Mesendoderm (in vitro differentiated cells): ENCODE results near the gene TMEM109.

Experiments
- DNase-seq: peaks from one replicate; pipeline ENCODE4 v3.0.0; 2013
- H2AK5ac ChIP-seq: 2 replicates; pipeline ENCODE4 v1.6.1; 2013; ENCODE audit warnings: low read length, inconsistent platforms
- H2BK120ac ChIP-seq: 2 replicates; pipeline ENCODE4 v1.6.1; 2013; ENCODE audit warnings: low read depth, mild to moderate bottlenecking, low read length, moderate library complexity, mixed read lengths
- H2BK15ac ChIP-seq: replicated peaks from 2 replicates; pipeline ENCODE4 v1.6.1; 2013; ENCODE audit warnings: low read depth, mild to moderate bottlenecking, moderate library complexity
- H2BK5ac ChIP-seq: 2 replicates; pipeline ENCODE4 v1.6.1; 2013; ENCODE audit warnings: low read length, inconsistent platforms
- H3K18ac ChIP-seq: 2 replicates; pipeline ENCODE4 v1.6.1; 2013; ENCODE audit warnings: mild to moderate bottlenecking, low read length, mixed read lengths
- H3K23ac ChIP-seq: one replicate; pipeline ENCODE4 v1.6.1; 2013; ENCODE audit warnings: low read length
- H3K27ac ChIP-seq: 2 replicates; pipeline ENCODE4 v1.5.1; 2013; ENCODE audit warnings: low read depth, mild to moderate bottlenecking, inconsistent platforms, low read length, moderate library complexity
- H3K27me3 ChIP-seq: 2 replicates; pipeline ENCODE4 v1.6.1; 2013; ENCODE audit warnings: low read length, control low read depth, mild to moderate bottlenecking, inconsistent platforms; ENCODE audit not compliant: insufficient read depth, poor library complexity
- H3K36me3 ChIP-seq: 2 replicates; pipeline ENCODE4 v1.6.1; 2013; ENCODE audit warnings: low read length, inconsistent platforms; ENCODE audit not compliant: control insufficient read depth, insufficient read depth
- H3K4ac ChIP-seq: one replicate; pipeline ENCODE4 v1.6.1; 2013; ENCODE audit warnings: low read depth, mild to moderate bottlenecking, low read length, moderate library complexity
- H3K4me1 ChIP-seq: 2 replicates; pipeline ENCODE4 v1.6.1; 2013; ENCODE audit warnings: low read depth, low read length, inconsistent platforms; ENCODE audit not compliant: control insufficient read depth
- H3K4me2 ChIP-seq: 2 replicates; pipeline ENCODE4 v1.6.1; 2013; ENCODE audit warnings: low read length
- H3K4me3 ChIP-seq: 2 replicates; pipeline ENCODE4 v1.5.1; 2013; ENCODE audit warnings: mild to moderate bottlenecking, low read length
- H3K56ac ChIP-seq: one replicate; pipeline ENCODE4 v1.6.1; 2013; ENCODE audit warnings: low read length
- H3K79me1 ChIP-seq: 2 replicates; pipeline ENCODE4 v1.6.1; 2013; ENCODE audit warnings: low read length, inconsistent platforms
- H3K79me2 ChIP-seq: 2 replicates; pipeline ENCODE4 v1.6.1; 2013; ENCODE audit warnings: mild to moderate bottlenecking, low read length; ENCODE audit not compliant: control insufficient read depth, insufficient read depth
- H3K9ac ChIP-seq: 2 replicates; pipeline ENCODE4 v1.6.1; 2013; ENCODE audit warnings: low read length, inconsistent platforms
- H4K5ac ChIP-seq: one replicate; pipeline ENCODE4 v1.6.1; 2013; ENCODE audit warnings: low read length
- H4K8ac ChIP-seq: one replicate; pipeline ENCODE4 v1.6.1; 2013; ENCODE audit warnings: low read depth, mild to moderate bottlenecking, control low read depth, low read length, moderate library complexity
- WGBS: extraction: QIAGEN DNeasy Blood & Tissue Kit; methylation state at CpG from one replicate; pipeline ENCODE4 v1.1.7; 2013; ENCODE audit warnings: low lambda C conversion rate, missing lambda C conversion rate; ENCODE audit not compliant: insufficient coverage; ENCODE audit errors: extremely low coverage; 5-methylcytosine and 5-hydroxymethylcytosine counted together

The TMEM109 gene

DNA sequence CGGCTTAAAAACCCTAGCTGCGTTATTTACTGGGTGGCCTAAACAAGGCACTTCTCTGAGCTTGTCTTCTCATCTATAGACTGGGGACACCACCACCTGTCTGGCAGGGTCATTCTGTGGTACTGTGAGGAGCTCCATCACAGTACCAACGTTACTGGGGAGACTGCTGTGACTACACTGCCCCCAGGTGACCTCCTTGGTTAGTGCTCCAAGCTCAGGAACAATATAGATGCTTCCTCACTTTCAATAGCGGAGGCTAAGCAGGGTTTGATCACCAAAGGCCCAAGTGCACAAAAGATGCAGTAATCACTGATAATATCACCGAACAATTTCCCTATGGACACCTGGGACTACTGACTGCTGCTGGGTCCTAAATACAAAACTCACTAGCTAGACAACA, 26.4 kb upstream of the TMEM109 start:
- Histone ChIP-seq H3K4me1 (no peaks in the 10 kb centered on the region), H3K27me3 (no peaks in the 10 kb centered on the region), H4K5ac (no peak overlapping the region), H3K79me1 (no peaks in the 10 kb centered on the region), H3K4ac (no peak overlapping the region), H3K79me2 (no peaks in the 10 kb centered on the region), H3K4me3 (no peak overlapping the region), H3K23ac (no peak overlapping the region), H3K9ac (no peak overlapping the region), H2BK5ac (no peak overlapping the region), H3K27ac (no peak overlapping the region), H3K56ac (no peak overlapping the region), H3K18ac (no peak overlapping the region), H3K36me3 (peaks cover 1% of the 10 kb centered on the region), H2BK15ac (no peak overlapping the region), H3K4me2 (no peak overlapping the region), H4K8ac (no peak overlapping the region), H2BK120ac (no peak overlapping the region), H2AK5ac (no peak overlapping the region)
- no CpG with 5 or more reads among the region's 5 CpGs for WGBS
- peak; percentile 72 for DNase-seq

DNA sequence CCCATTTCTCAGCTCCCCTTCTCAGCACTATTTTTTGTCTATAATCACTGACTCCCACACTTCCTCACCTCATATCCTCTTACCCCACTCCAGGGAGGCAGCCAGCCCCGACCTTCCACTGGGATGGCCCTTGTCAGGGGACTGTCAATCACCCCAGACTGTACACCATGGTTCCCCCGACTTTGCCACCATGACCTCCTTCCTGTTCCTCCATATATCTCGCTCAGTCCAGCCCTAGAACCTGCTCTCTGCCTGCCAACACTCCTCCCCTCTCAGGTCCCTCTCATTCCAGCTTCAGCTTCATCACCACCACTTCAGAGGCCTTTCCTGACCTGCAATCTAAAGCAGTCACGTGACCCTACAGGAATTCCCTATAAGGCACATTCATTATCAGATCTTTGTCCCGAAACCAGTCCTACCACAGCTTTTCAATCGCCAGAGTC, 24.1 kb upstream of the TMEM109 start:
- WGBS, result no CpG with 5 or more reads among the region's 6 CpGs
- Histone ChIP-seq H3K36me3 (peaks cover 2% of the 10 kb centered on the region), H3K27me3 (no peaks in the 10 kb centered on the region)

GRCh38 chr11:60890696-60891095, 23.3 kb upstream of the TMEM109 start:
- Histone ChIP-seq H3K18ac (no peak overlapping the region), H3K4ac (no peak overlapping the region), H3K4me2 (no peak overlapping the region), H2BK120ac (no peak overlapping the region), H2BK5ac (no peak overlapping the region), H3K4me1 (no peaks in the 10 kb centered on the region), H3K23ac (no peak overlapping the region), H3K79me2 (no peaks in the 10 kb centered on the region), H3K79me1 (no peaks in the 10 kb centered on the region), H2BK15ac (no peak overlapping the region), H3K27ac (no peak overlapping the region), H4K5ac (no peak overlapping the region), H4K8ac (no peak overlapping the region), H2AK5ac (no peak overlapping the region), H3K4me3 (no peak overlapping the region), H3K9ac (no peak overlapping the region), H3K27me3 (no peaks in the 10 kb centered on the region), H3K36me3 (peaks cover 5% of the 10 kb centered on the region), H3K56ac (no peak overlapping the region)
- DNase-seq, result no peak
- WGBS, result no CpG with 5 or more reads among the region's 5 CpGs

More for the DNA sequence above, 24.1 kb upstream of the TMEM109 start:
- H2BK5ac ChIP-seq, result no peak overlapping the region
- no peak overlapping the region for H2AK5ac ChIP-seq
- H3K4me3 ChIP-seq, result no peak overlapping the region
- H3K4ac ChIP-seq, result no peak overlapping the region
- H3K18ac ChIP-seq, result no peak overlapping the region
- H2BK120ac ChIP-seq, result no peak overlapping the region
- no peak overlapping the region for H4K5ac ChIP-seq
- H4K8ac ChIP-seq, result no peak overlapping the region
- no peaks in the 10 kb centered on the region for H3K4me1 ChIP-seq
- DNase-seq, result peak; percentile 16
- no peak overlapping the region for H3K27ac ChIP-seq
- no peaks in the 10 kb centered on the region for H3K79me2 ChIP-seq
- H3K9ac ChIP-seq, result no peak overlapping the region
- H3K56ac ChIP-seq, result no peak overlapping the region
- H3K4me2 ChIP-seq, result no peak overlapping the region
- no peaks in the 10 kb centered on the region for H3K79me1 ChIP-seq
- no peak overlapping the region for H2BK15ac ChIP-seq
- H3K23ac ChIP-seq, result no peak overlapping the region

DNA sequence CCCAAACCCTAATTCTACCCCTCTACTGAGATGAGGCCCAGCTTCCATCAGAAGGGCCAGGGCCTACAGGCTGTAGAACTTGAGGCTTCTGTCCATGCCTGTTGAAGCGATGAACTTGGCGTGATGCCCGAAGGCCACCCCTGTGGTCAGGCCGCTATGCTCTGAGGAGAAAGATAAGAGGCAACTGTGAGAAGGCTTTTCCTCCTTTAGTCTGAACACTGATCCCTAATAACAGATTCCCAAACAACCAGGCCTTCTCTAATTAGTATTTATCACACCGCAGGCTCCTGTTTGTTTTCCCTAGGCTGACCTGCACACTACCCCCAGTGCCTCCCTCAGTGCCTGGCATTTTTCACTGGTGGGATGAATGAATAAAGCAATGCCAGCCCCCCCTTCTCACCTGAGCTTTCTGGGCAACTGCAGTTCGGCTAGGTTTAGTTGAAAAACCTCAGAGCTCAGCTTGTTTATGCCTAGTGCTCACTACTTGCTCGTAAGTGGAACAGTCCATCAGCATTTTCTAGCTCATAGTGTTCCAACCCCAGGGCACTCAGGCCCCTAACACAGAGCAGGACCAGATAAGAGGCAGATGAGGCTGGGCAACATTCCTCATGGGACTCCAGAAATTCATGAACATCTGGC, 22.7 kb upstream of the TMEM109 start:
- Histone ChIP-seq H3K27me3 (no peaks in the 10 kb centered on the region), H4K5ac (no peak overlapping the region), H3K4me3 (no peak overlapping the region), H3K18ac (no peak overlapping the region), H3K4ac (no peak overlapping the region), H3K27ac (no peak overlapping the region), H3K79me1 (no peaks in the 10 kb centered on the region), H2BK120ac (no peak overlapping the region), H3K79me2 (no peaks in the 10 kb centered on the region), H3K4me2 (no peak overlapping the region), H2BK15ac (no peak overlapping the region), H3K4me1 (no peaks in the 10 kb centered on the region), H3K9ac (no peak overlapping the region), H2BK5ac (no peak overlapping the region), H3K36me3 (peaks cover 6% of the 10 kb centered on the region), H3K56ac (no peak overlapping the region), H4K8ac (no peak overlapping the region), H3K23ac (no peak overlapping the region), H2AK5ac (no peak overlapping the region)
- DNase-seq, result no peak
- WGBS, result no CpG with 5 or more reads among the region's 7 CpGs

- H2AK5ac ChIP-seq, result no peak overlapping the region
- no peaks in the 10 kb centered on the region for H3K27me3 ChIP-seq
- no peak overlapping the region for H4K8ac ChIP-seq
- no peak for DNase-seq
- WGBS, result no CpG with 5 or more reads among the region's 5 CpGs
- H3K4me2 ChIP-seq, result no peak overlapping the region
- peaks cover 23% of the 10 kb centered on the region for H3K36me3 ChIP-seq
- no peak overlapping the region for H3K23ac ChIP-seq
- no peak overlapping the region for H2BK5ac ChIP-seq
- no peak overlapping the region for H3K4ac ChIP-seq
- H3K79me1 ChIP-seq, result peaks cover 2% of the 10 kb centered on the region
- no peak overlapping the region for H4K5ac ChIP-seq
- no peak overlapping the region for H3K56ac ChIP-seq
- H3K4me1 ChIP-seq, result no peaks in the 10 kb centered on the region
- no peak overlapping the region for H3K27ac ChIP-seq
- no peak overlapping the region for H2BK120ac ChIP-seq
- H3K79me2 ChIP-seq, result no peaks in the 10 kb centered on the region
- H3K4me3 ChIP-seq, result no peak overlapping the region
- H3K18ac ChIP-seq, result no peak overlapping the region
- no peak overlapping the region for H2BK15ac ChIP-seq
- H3K9ac ChIP-seq, result no peak overlapping the region
Observed at GRCh38 chr11:60895687-60896086, 18.3 kb upstream of the TMEM109 start.

GRCh38 chr11:60897496-60897895, 16.5 kb upstream of the TMEM109 start:
- H3K4me2 ChIP-seq, result no peak overlapping the region
- H3K4me3 ChIP-seq, result no peak overlapping the region
- peaks cover 2% of the 10 kb centered on the region for H3K79me2 ChIP-seq
- no peak overlapping the region for H3K18ac ChIP-seq
- H3K56ac ChIP-seq, result no peak overlapping the region
- H3K27me3 ChIP-seq, result no peaks in the 10 kb centered on the region
- H3K27ac ChIP-seq, result no peak overlapping the region
- H3K4me1 ChIP-seq, result no peaks in the 10 kb centered on the region
- no peak overlapping the region for H4K8ac ChIP-seq
- WGBS, result no CpG with 5 or more reads among the region's 4 CpGs
- DNase-seq, result no peak
- H3K79me1 ChIP-seq, result peaks cover 3% of the 10 kb centered on the region
- H3K9ac ChIP-seq, result no peak overlapping the region
- no peak overlapping the region for H3K23ac ChIP-seq
- peaks cover 32% of the 10 kb centered on the region for H3K36me3 ChIP-seq
- H2BK5ac ChIP-seq, result no peak overlapping the region
- H2BK15ac ChIP-seq, result no peak overlapping the region
- H2AK5ac ChIP-seq, result no peak overlapping the region
- H4K5ac ChIP-seq, result no peak overlapping the region
- H2BK120ac ChIP-seq, result no peak overlapping the region
- no peak overlapping the region for H3K4ac ChIP-seq
